IMR-90 (cell line): ENCODE results near the gene LCAT. TPM values are rescaled to one million over a fixed set of nuclear protein-coding genes. Genes with fewer than 3 reads are reported as not detected.

Experiments
- ATAC-seq: fragments of 200-7000 bp; cut with Tn5 transposase; 2 replicates; pipeline ENCODE4 v1.9.1; 2020; ENCODE audit warnings: low read depth, mild to moderate bottlenecking, moderate library complexity
- BruUV-seq: library from RNA; stranded (reverse); fragments of 400-500 nt; replicated peaks from 2 replicates; lab custom pipeline; 2021; lab: Mats Ljungman, UMichigan
- CTCF ChIA-PET: fragments of 300-600 bp; formaldehyde crosslinking; extraction: SDS; loops from one replicate; lab custom pipeline; 2021; ENCODE audit warnings: antibody characterized with exemption; lab: Yijun Ruan, JAX
- POLR2A ChIA-PET: fragments of 300-600 bp; sonication (Branson Sonifier 250); formaldehyde crosslinking; loops from one replicate; lab custom pipeline; 2022; ENCODE audit warnings: antibody characterized with exemption; ENCODE audit not compliant: unreplicated experiment; lab: Charles Lee
- DNase-seq: peaks from one replicate; pipeline ENCODE4 v3.0.0; 2013
- H2AFZ ChIP-seq: replicated peaks from 2 replicates; pipeline ENCODE3; 2013; ENCODE audit warnings: low read length, mild to moderate bottlenecking; ENCODE audit not compliant: poor library complexity
- H2AK5ac ChIP-seq: 2 replicates; pipeline ENCODE4 v1.6.1; 2013; ENCODE audit warnings: low read depth, low read length, inconsistent platforms
- H2AK9ac ChIP-seq: replicated peaks from 2 replicates; pipeline ENCODE3; 2013; ENCODE audit warnings: mild to moderate bottlenecking, low read depth, low read length, moderate library complexity; ENCODE audit not compliant: poor library complexity
- H2BK120ac ChIP-seq: 2 replicates; pipeline ENCODE4 v1.6.1; 2013; ENCODE audit warnings: low read depth, low read length, inconsistent platforms
- H2BK15ac ChIP-seq: 3 replicates; pipeline ENCODE4 v1.6.1; 2013; ENCODE audit warnings: low read depth, low read length, inconsistent platforms
- H2BK20ac ChIP-seq: 2 replicates; pipeline ENCODE4 v1.6.1; 2013; ENCODE audit warnings: low read depth, mild to moderate bottlenecking, inconsistent platforms, low read length, moderate library complexity
- H2BK5ac ChIP-seq: 2 replicates; pipeline ENCODE4 v1.6.1; 2013; ENCODE audit warnings: mild to moderate bottlenecking, low read depth, low read length, inconsistent platforms; ENCODE audit not compliant: poor library complexity, severe bottlenecking
- H3K14ac ChIP-seq: replicated peaks from 2 replicates; pipeline ENCODE4 v1.6.1; 2013; ENCODE audit warnings: low read depth, low read length, inconsistent platforms
- H3K18ac ChIP-seq: 2 replicates; pipeline ENCODE4 v1.6.1; 2013; ENCODE audit warnings: low read depth, low read length, control low read depth
- H3K23ac ChIP-seq: 2 replicates; pipeline ENCODE4 v1.6.1; 2013; ENCODE audit warnings: low read depth, low read length, inconsistent platforms
- H3K27ac ChIP-seq: 2 replicates; pipeline ENCODE4 v1.5.1; 2013; ENCODE audit warnings: mild to moderate bottlenecking, control low read depth, low read length; ENCODE audit not compliant: insufficient read depth
- H3K27me3 ChIP-seq: 2 replicates; pipeline ENCODE4 v1.6.1; 2013; ENCODE audit warnings: low read length; ENCODE audit not compliant: control insufficient read depth, insufficient read depth
- H3K36me3 ChIP-seq: 2 replicates; pipeline ENCODE4 v1.6.1; 2013; ENCODE audit warnings: low read length, mixed read lengths; ENCODE audit not compliant: control insufficient read depth, insufficient read depth
- H3K4ac ChIP-seq: 2 replicates; pipeline ENCODE4 v1.6.1; 2013; ENCODE audit warnings: low read depth, low read length, inconsistent platforms
- H3K4me1 ChIP-seq: 2 replicates; pipeline ENCODE4 v1.6.1; 2013; ENCODE audit warnings: low read length, mixed read lengths; ENCODE audit not compliant: control insufficient read depth, insufficient read depth
- H3K4me2 ChIP-seq: 2 replicates; pipeline ENCODE4 v1.6.1; 2013; ENCODE audit warnings: low read depth, mild to moderate bottlenecking, control low read depth, low read length, moderate library complexity
- H3K4me3 ChIP-seq: 2 replicates; pipeline ENCODE4 v1.5.1; 2013; ENCODE audit warnings: low read depth, mild to moderate bottlenecking, control low read depth, low read length, moderate library complexity; ENCODE audit not compliant: insufficient read depth
- H3K56ac ChIP-seq: 2 replicates; pipeline ENCODE4 v1.6.1; 2013; ENCODE audit warnings: low read length, inconsistent platforms; ENCODE audit not compliant: insufficient read depth; ENCODE audit errors: extremely low read depth
- H3K79me1 ChIP-seq, 2 experiments: 2 replicates each; pipeline ENCODE4 v1.6.1; 2013; ENCODE audit warnings: low read length in 2 of 2, inconsistent platforms in 1 of 2, low read depth in 1 of 2
- H3K9ac ChIP-seq: 2 replicates; pipeline ENCODE4 v1.6.1; 2013; ENCODE audit warnings: low read depth, low read length, control low read depth
- H3K9me1 ChIP-seq: 2 replicates; pipeline ENCODE4 v1.6.1; 2013; ENCODE audit warnings: low read length, inconsistent platforms; ENCODE audit not compliant: insufficient read depth
- H3K9me3 ChIP-seq: 2 replicates; pipeline ENCODE4 v1.6.1; 2013; ENCODE audit warnings: low read length; ENCODE audit not compliant: control insufficient read depth, insufficient read depth
- H4K20me1 ChIP-seq: 2 replicates; pipeline ENCODE4 v1.6.1; 2013; ENCODE audit warnings: low read length, inconsistent platforms; ENCODE audit not compliant: insufficient read depth
- H4K5ac ChIP-seq: 2 replicates; pipeline ENCODE4 v1.6.1; 2013; ENCODE audit warnings: mild to moderate bottlenecking, low read depth, low read length, control low read depth
- H4K8ac ChIP-seq, 2 experiments: 2 replicates each; pipeline ENCODE4 v1.6.1; 2013; ENCODE audit warnings: low read depth in 2 of 2, low read length in 2 of 2, control low read depth in 1 of 2, inconsistent platforms in 1 of 2
- H4K91ac ChIP-seq: 2 replicates; pipeline ENCODE4 v1.6.1; 2013; ENCODE audit warnings: low read depth, low read length, inconsistent platforms; ENCODE audit not compliant: insufficient read depth
- BHLHE40 ChIP-seq: fragments of 150-350 bp; IDR thresholded peaks from 2 replicates; pipeline ENCODE4 v1.6.1; 2016; ENCODE audit warnings: mild to moderate bottlenecking, low read depth, low read length
- CEBPB ChIP-seq: IDR thresholded peaks from 2 replicates; pipeline ENCODE4 v1.6.1; 2012; ENCODE audit warnings: low read depth, low read length, improper control_type of control experiment
- CHD1 ChIP-seq: IDR thresholded peaks from 2 replicates; pipeline ENCODE4 v1.6.1; 2012; ENCODE audit warnings: low read depth, low read length, improper control_type of control experiment
- FOS ChIP-seq: fragments of 150-350 bp; IDR thresholded peaks from 2 replicates; pipeline ENCODE4 v1.6.1; 2016; ENCODE audit warnings: low read depth, low read length
- MAZ ChIP-seq: IDR thresholded peaks from 2 replicates; pipeline ENCODE4 v1.6.1; 2012; ENCODE audit warnings: low read depth, mild to moderate bottlenecking, low read length, improper control_type of control experiment, moderate library complexity, borderline replicate concordance
- MXI1 ChIP-seq: IDR thresholded peaks from 2 replicates; pipeline ENCODE4 v1.6.1; 2012; ENCODE audit warnings: low read depth, mild to moderate bottlenecking, low read length, moderate library complexity, borderline replicate concordance
- NFE2L2 ChIP-seq: fragments of 150-350 bp; IDR thresholded peaks from 2 replicates; pipeline ENCODE4 v1.6.1; 2016; ENCODE audit warnings: low read depth, mild to moderate bottlenecking, low read length
- POLR2A ChIP-seq: IDR thresholded peaks from 2 replicates; pipeline ENCODE4 v1.6.1; 2012; ENCODE audit warnings: mild to moderate bottlenecking, low read depth, low read length
- RAD21 ChIP-seq: IDR thresholded peaks from 2 replicates; pipeline ENCODE4 v1.6.1; 2012; ENCODE audit warnings: low read length, improper control_type of control experiment
- RCOR1 ChIP-seq: IDR thresholded peaks from 2 replicates; pipeline ENCODE4 v1.6.1; 2012; ENCODE audit warnings: mild to moderate bottlenecking, low read length, improper control_type of control experiment; ENCODE audit not compliant: insufficient replicate concordance
- RFX5 ChIP-seq: IDR thresholded peaks from 2 replicates; pipeline ENCODE4 v1.8.0; 2012; ENCODE audit warnings: low read depth, mild to moderate bottlenecking, low read length, moderate library complexity
- WGBS, 2 experiments: methylation state at CpG; one replicate each; pipeline versions ENCODE4 v1.1.5 to v1.1.7; 2013; ENCODE audit warnings: missing lambda C conversion rate in 2 of 2; ENCODE audit not compliant: insufficient read length in 1 of 2; ENCODE audit errors: extremely low coverage in 2 of 2; 5-methylcytosine and 5-hydroxymethylcytosine counted together
- dilution Hi-C: fragments of 300-500 bp; cut with HindIII; formaldehyde crosslinking; loops from one replicate; pipeline ENCODE4 v1.14.3; 2018; ENCODE audit warnings: low sequenced_read_pairs; ENCODE audit not compliant: unreplicated experiment
- in situ Hi-C: fragments of 300-500 bp; cut with MboI; formaldehyde crosslinking; loops from 3 replicates; pipeline ENCODE4 v1.14.3; 2019; ENCODE audit warnings: low sequenced_read_pairs, inconsistent platforms, mixed read lengths
- intact Hi-C: fragments of 100-400 bp; cut with micrococcal nuclease; formaldehyde crosslinking; loops from 2 replicates; pipeline ENCODE4 v1.10.0; 2022
- polyA plus RNA-seq, 3 experiments: library from polyadenylated mRNA; depleted of rRNA; stranded (reverse); fragments of >200 nt; gene quantifications; 2 replicates each; pipeline ENCODE4 v1.2.3, GENCODE V29; 2012; ENCODE audit warnings: low replicate concordance in 1 of 3
- total RNA-seq: library from RNA; depleted of rRNA; stranded (reverse); fragments of >200 nt; gene quantifications from 2 replicates; pipeline ENCODE4 v1.2.3, GENCODE V29; 2012
- TF ChIP-seq, protein P1 (sequence below): fragments of 150-350 bp; IDR thresholded peaks from 2 replicates; pipeline ENCODE4 v1.6.1; 2017; ENCODE audit warnings: mild to moderate bottlenecking, antibody characterized with exemption, low read length, low read depth
- TF ChIP-seq, protein P2 (sequence below): fragments of 150-350 bp; IDR thresholded peaks from 2 replicates; pipeline ENCODE4 v1.6.1; 2016; ENCODE audit warnings: low read depth, mild to moderate bottlenecking, low read length, moderate library complexity, borderline replicate concordance

The LCAT gene
- total and polyA plus RNA-seq, 2 of the 4 experiments (the other 2 are of a cell fraction) = 1.4 to 18.8 TPM

DNA sequence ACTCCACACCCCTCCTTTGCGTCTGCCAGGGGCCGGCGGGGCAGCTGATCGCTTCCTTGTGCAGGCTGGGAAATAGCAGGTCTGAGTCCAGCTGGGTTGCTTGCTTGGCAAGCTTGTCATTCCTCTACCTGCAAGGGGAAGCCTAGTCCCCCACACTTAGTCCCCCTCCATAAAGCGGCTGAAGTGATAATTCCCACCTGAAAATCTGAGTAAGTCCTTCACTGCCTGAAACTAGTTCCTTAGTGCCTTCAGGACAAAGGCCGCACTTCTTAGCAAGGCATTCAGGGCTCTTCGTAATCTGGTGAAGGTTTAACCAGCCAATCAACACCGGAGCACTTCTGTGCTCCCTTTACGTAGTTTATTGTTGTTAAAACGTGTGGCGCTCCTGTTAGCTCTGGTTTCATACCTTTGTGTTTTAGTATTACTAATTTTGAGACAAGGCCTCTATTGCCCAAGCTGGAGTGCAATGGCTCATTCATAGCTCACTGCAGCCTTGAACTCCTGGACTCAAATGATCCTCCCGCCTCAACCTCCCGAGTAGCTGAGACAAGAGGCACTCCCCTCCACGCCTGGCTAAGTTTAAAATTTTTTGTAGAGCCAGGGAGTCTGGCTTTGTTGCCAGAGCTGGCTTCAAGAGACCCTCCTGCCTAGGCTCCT is 50.0 kb downstream of the LCAT start:
- Histone ChIP-seq H2BK5ac (peak overlapping the region; percentile 74), H2BK120ac (no peak overlapping the region), H3K4ac (peak overlapping the region; percentile 88), H3K27me3 (no peaks in the 10 kb centered on the region), H3K9me3 (no peaks in the 10 kb centered on the region), H3K27ac (peak overlapping the region; percentile 89), H3K14ac (peak overlapping the region; percentile 96), H3K9ac (peak overlapping the region; percentile 96), H2AFZ (peak overlapping the region; percentile 99), H3K56ac (peak overlapping the region; percentile 74), H4K8ac (peak overlapping the region; percentile 97), H3K4me2 (peak overlapping the region; percentile 95), H3K4me1 (peaks cover 9% of the 10 kb centered on the region), H4K91ac (peak overlapping the region; percentile 74; the same call in 1 of the 2 replicates), H3K4me3 (peak overlapping the region; percentile 100), H3K9me1 (0 out of 2 replicates have a peak, but pooled peaks cover 12% of the 10 kb centered on the region), H3K23ac (peak overlapping the region; percentile 63), H2AK5ac (peak overlapping the region; percentile 56), H3K79me1 (peaks cover 11 to 50% of the 10 kb centered on the region in 2 experiments), H2BK20ac (no peak overlapping the region), H3K18ac (no peak overlapping the region), H4K5ac (peak overlapping the region; percentile 93; the same call in 1 of the 2 replicates), H4K20me1 (peaks cover 25% of the 10 kb centered on the region), H2BK15ac (no peak overlapping the region), H2AK9ac (peak overlapping the region; percentile 98), H3K36me3 (no peaks in the 10 kb centered on the region)
- in situ Hi-C loops (no loop called here), dilution Hi-C loops (no loop called here), intact Hi-C loops (no loop called here)
- ChIA-PET POLR2A (no interaction called here), CTCF (no interaction called here)
- TF ChIP-seq BHLHE40 = no peak
- TF ChIP-seq MXI1 = no peak
- TF ChIP-seq, protein P1, sequence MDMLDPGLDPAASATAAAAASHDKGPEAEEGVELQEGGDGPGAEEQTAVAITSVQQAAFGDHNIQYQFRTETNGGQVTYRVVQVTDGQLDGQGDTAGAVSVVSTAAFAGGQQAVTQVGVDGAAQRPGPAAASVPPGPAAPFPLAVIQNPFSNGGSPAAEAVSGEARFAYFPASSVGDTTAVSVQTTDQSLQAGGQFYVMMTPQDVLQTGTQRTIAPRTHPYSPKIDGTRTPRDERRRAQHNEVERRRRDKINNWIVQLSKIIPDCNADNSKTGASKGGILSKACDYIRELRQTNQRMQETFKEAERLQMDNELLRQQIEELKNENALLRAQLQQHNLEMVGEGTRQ = no peak
- TF ChIP-seq, protein P2, sequence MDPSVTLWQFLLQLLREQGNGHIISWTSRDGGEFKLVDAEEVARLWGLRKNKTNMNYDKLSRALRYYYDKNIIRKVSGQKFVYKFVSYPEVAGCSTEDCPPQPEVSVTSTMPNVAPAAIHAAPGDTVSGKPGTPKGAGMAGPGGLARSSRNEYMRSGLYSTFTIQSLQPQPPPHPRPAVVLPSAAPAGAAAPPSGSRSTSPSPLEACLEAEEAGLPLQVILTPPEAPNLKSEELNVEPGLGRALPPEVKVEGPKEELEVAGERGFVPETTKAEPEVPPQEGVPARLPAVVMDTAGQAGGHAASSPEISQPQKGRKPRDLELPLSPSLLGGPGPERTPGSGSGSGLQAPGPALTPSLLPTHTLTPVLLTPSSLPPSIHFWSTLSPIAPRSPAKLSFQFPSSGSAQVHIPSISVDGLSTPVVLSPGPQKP = no peak
- TF ChIP-seq CEBPB = no peak
- TF ChIP-seq RAD21 = no peak
- TF ChIP-seq NFE2L2 = no peak
- TF ChIP-seq RCOR1 = no peak
- no peak for TF ChIP-seq FOS
- TF ChIP-seq CHD1 = no peak
- TF ChIP-seq POLR2A = no peak
- TF ChIP-seq RFX5 = no peak
- no peak for TF ChIP-seq MAZ
- WGBS, 2 experiments = no CpG with 5 or more reads among the region's 14 CpGs
- BruUV-seq = TSS peak; percentile 44
- DNase-seq (no peak), ATAC-seq (no peak)
